Hepatocyte (in vitro differentiated cells): Measurements from ENCODE around the gene RUVBL2. TPM values are rescaled to one million over a fixed set of nuclear protein-coding genes. Genes with fewer than 3 reads are reported as not detected.
A peak's percentile ranks its signal among the peaks of the same experiment; 100 is the strongest.

ENCODE experiments used
- DNase-seq: peaks from one replicate; pipeline ENCODE4 v3.0.0-alpha.2; 2016; ENCODE audit warnings: low spot score
- H2AFZ ChIP-seq: fragments of 200-600 bp; sonication (generic); 2 replicates; pipeline ENCODE4 v1.6.0; 2016; ENCODE audit warnings: antibody characterized with exemption, mild to moderate bottlenecking
- H3K27ac ChIP-seq: fragments of 200-600 bp; sonication (generic); 2 replicates; pipeline ENCODE4 v1.5.1; 2016; ENCODE audit warnings: mild to moderate bottlenecking
- H3K27me3 ChIP-seq: fragments of 200-600 bp; sonication (generic); 2 replicates; pipeline ENCODE4 v1.6.1; 2016
- H3K36me3 ChIP-seq: fragments of 200-600 bp; sonication (generic); replicated peaks from 2 replicates; pipeline ENCODE4 v1.5.1; 2016; ENCODE audit warnings: low read depth; ENCODE audit not compliant: insufficient read depth
- H3K4me1 ChIP-seq: fragments of 200-600 bp; sonication (generic); 2 replicates; pipeline ENCODE4 v1.5.1; 2016; ENCODE audit warnings: mild to moderate bottlenecking, moderate library complexity; ENCODE audit not compliant: insufficient read depth
- H3K4me2 ChIP-seq: fragments of 200-600 bp; sonication (generic); 2 replicates; pipeline ENCODE4 v1.6.0; 2016
- H3K4me3 ChIP-seq: fragments of 200-600 bp; sonication (generic); 2 replicates; pipeline ENCODE4 v1.5.1; 2016; ENCODE audit warnings: mild to moderate bottlenecking
- H3K79me2 ChIP-seq: fragments of 200-600 bp; sonication (generic); 2 replicates; pipeline ENCODE4 v1.6.0; 2017; ENCODE audit warnings: mild to moderate bottlenecking
- H3K9me2 ChIP-seq: fragments of 200-600 bp; sonication (generic); replicated peaks from 2 replicates; pipeline ENCODE4 v1.6.0; 2017; ENCODE audit warnings: mild to moderate bottlenecking; ENCODE audit not compliant: insufficient read depth
- H3K9me3 ChIP-seq: fragments of 200-600 bp; sonication (generic); 2 replicates; pipeline ENCODE4 v1.5.1; 2016; ENCODE audit warnings: low read depth, mild to moderate bottlenecking
- H4K20me1 ChIP-seq: fragments of 200-600 bp; sonication (generic); 2 replicates; pipeline ENCODE4 v1.6.0; 2016; ENCODE audit warnings: mild to moderate bottlenecking; ENCODE audit not compliant: insufficient read depth, poor library complexity, severe bottlenecking
- CTCF ChIP-seq: fragments of 200-600 bp; sonication (generic); IDR thresholded peaks from 2 replicates; pipeline ENCODE4 v1.5.1; 2016; ENCODE audit warnings: antibody characterized with exemption, mild to moderate bottlenecking; ENCODE audit not compliant: poor library complexity
- EZH2 ChIP-seq: fragments of 200-600 bp; sonication (generic); IDR thresholded peaks from 2 replicates; pipeline ENCODE4 v1.6.1; 2016; ENCODE audit warnings: antibody characterized with exemption, mild to moderate bottlenecking, borderline replicate concordance
- EZH2phosphoT487 ChIP-seq: fragments of 200-600 bp; sonication (generic); IDR thresholded peaks from one replicate; pipeline ENCODE4 v1.6.1; 2018; ENCODE audit warnings: antibody characterized with exemption, mild to moderate bottlenecking, low read depth, moderate library complexity; ENCODE audit not compliant: unreplicated experiment, severe bottlenecking
- WGBS: methylation state at CpG from one replicate; pipeline ENCODE4 v1.1.6; 2016; ENCODE audit warnings: low lambda C conversion rate; ENCODE audit errors: missing lambda C conversion rate; 5-methylcytosine and 5-hydroxymethylcytosine counted together
- polyA plus RNA-seq: library from polyadenylated mRNA; unstranded; fragments of >200 nt; fragmentation: Nextera tagmentation; extraction: Ambion mirVana; gene quantifications from 2 replicates; pipeline ENCODE4 v1.2.1, GENCODE V29; 2016
- total RNA-seq: library from RNA; depleted of rRNA; stranded (reverse); fragments of >200 nt; gene quantifications from 2 replicates; pipeline ENCODE4 v1.2.3, GENCODE V29; 2014

Gene RUVBL2
- total and polyA plus RNA-seq, 2 experiments from 2014 or later: 72.1 to 84.9 TPM

- H3K27me3 ChIP-seq: no peaks in the 10 kb centered on the region
- no peaks in the 10 kb centered on the region for H3K36me3 ChIP-seq
- H3K9me3 ChIP-seq: no peaks in the 10 kb centered on the region
- peaks cover 34% of the 10 kb centered on the region for H3K4me1 ChIP-seq
- H3K4me3 ChIP-seq: no peak overlapping the region
- no peaks in the 10 kb centered on the region for H4K20me1 ChIP-seq
- 89% methylated on average over 16 of the region's 16 CpGs for WGBS
- no peak overlapping the region for H3K27ac ChIP-seq
- H3K4me2 ChIP-seq: no peak overlapping the region
- TF ChIP-seq EZH2 (no peak), CTCF (no peak), EZH2phosphoT487 (no peak)
- no peaks in the 10 kb centered on the region for H3K9me2 ChIP-seq
- no peak for DNase-seq
- no peak overlapping the region for H2AFZ ChIP-seq
- peaks cover 26% of the 10 kb centered on the region for H3K79me2 ChIP-seq
Observed at GRCh38 chr19:48959341-48960239, 34.1 kb upstream of the RUVBL2 start.

- TF ChIP-seq EZH2 (no peak), CTCF (no peak), EZH2phosphoT487 (no peak)
- H3K4me1 ChIP-seq: peaks cover 27% of the 10 kb centered on the region
- H2AFZ ChIP-seq: no peak overlapping the region
- peaks cover 22% of the 10 kb centered on the region for H3K79me2 ChIP-seq
- peak overlapping the region; percentile 100 for H3K27ac ChIP-seq
- 90% methylated on average over 19 of the region's 19 CpGs for WGBS
- H3K9me2 ChIP-seq: no peaks in the 10 kb centered on the region
- no peak overlapping the region for H3K4me3 ChIP-seq
- no peaks in the 10 kb centered on the region for H3K9me3 ChIP-seq
- DNase-seq: no peak
- no peak overlapping the region for H3K4me2 ChIP-seq
- no peaks in the 10 kb centered on the region for H3K36me3 ChIP-seq
- H3K27me3 ChIP-seq: no peaks in the 10 kb centered on the region
- H4K20me1 ChIP-seq: peaks cover 9% of the 10 kb centered on the region
Observed at GRCh38 chr19:48961051-48961649, 32.5 kb upstream of the RUVBL2 start.

- Histone ChIP-seq H3K79me2 (peaks cover 23% of the 10 kb centered on the region), H3K4me3 (no peak overlapping the region), H3K36me3 (no peaks in the 10 kb centered on the region), H4K20me1 (peaks cover 14% of the 10 kb centered on the region), H3K27ac (peak overlapping the region; percentile 100), H3K9me2 (no peaks in the 10 kb centered on the region), H3K4me1 (peaks cover 27% of the 10 kb centered on the region), H3K4me2 (peak overlapping the region; percentile 82), H3K27me3 (no peaks in the 10 kb centered on the region), H3K9me3 (no peaks in the 10 kb centered on the region), H2AFZ (no peak overlapping the region)
- 75% methylated on average over 6 of the region's 12 CpGs for WGBS
- no peak for DNase-seq
- TF ChIP-seq EZH2phosphoT487 (no peak), EZH2 (no peak), CTCF (no peak)
Observed at GRCh38 chr19:48961673-48962028, 32.0 kb upstream of the RUVBL2 start.
